Stimulated activated CD8-positive, alpha-beta memory T cell treated with anti-CD3 and anti-CD28 coated beads, Interleukin-4, amount 100 ng/mL, for 1 hour (primary cell): Measurements from ENCODE around the gene GATA3.

ENCODE experiments used
- DNase-seq, 2 donors: peaks; one replicate each; pipeline ENCODE4 v3.0.0-alpha.2; 2020; ENCODE audit warnings: low read depth in 2 of 2, low spot score in 1 of 2

The GATA3 gene

DNA sequence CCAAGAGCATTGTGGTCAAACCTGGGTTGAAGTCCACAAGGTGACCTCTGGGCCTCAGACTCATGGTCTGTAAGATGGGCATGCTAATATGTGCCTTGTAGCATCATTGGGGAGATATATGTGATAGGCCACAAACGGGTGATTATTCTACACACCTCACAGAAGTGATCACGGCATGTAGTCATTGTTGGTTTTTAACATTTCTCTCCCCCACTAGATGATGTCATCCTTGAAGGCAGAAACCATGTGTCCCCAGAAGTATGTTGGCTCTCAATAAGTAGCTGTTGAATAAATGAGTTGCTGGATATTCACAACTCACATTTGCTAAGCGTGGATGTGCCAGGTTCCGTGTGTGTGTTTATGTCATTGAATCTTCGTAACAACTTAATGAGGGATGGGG is 42.4 kb downstream of the GATA3 start:
- no peak for DNase-seq

DNA sequence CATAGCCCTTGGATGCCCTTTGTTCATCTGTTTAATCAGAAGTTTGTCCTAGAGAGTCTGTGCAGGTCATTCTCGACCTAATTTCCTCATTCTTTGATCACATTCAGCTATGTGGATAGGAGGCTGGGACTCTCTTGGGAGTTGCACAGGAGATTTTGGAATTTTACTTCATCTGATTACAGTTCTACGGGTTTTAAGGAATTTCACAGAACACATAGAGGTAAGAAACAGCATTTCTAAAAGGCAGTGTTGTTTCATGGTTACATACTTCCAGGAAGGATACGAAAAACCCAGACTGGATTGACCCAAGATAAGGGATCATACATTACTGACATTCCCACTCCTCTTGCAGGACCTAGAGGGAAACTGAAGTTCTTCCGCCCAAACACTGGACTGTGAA is 45.9 kb downstream of the GATA3 start:
- DNase-seq, result no peak

DNA sequence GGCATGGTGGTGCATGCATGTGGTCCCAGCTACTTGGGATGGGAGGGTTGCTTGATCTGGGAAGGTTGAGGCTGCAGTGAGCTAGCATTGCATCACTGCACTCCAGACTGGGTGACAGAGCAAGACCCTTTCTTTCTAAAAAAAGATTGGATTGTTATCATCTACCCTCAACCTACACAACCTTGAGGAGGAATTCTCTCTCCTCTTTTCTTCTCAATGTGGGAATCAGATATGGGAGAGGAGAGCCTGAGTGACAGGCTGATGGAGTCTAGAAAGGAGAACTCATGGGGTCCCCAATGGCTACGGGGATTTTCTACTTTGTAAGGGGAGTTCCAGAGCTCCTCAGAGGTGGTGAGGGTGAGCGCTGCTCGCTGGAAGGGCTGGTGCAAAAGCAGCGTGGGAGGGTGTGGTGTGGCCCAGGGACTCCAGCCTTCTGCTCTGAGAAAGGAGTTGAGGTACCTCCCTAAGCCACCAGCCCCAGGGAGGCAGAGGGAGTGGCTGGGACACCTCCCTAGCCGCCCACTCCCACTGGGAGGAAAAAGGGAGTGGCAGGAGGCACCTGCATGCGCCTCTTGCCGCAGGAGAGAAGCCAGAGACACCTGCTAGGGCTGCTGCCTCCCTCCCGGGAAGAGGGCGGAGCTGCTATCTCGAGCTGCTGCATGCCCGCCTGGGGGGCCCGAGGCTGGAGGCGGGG is 48.4 kb downstream of the GATA3 start:
- DNase-seq, result no peak

DNA sequence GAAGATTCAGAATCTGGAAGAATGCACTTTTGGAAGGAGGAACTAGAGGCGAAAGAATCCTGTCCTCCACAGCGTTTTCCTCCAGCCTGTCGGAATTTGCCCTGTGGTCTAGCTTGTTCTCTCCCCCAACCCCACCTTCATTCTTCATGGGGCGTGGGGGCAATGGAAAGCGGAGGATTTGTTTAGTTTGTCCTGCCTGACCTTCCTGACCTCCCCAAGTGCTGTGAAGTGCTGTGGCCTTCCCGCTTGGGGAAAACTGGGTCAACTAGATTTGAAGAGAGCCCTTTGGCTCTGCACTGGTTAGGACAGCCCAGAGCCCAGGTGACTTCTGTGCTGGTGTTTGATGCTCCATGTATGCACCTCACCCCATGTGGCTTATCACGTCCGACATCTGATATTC is 49.1 kb downstream of the GATA3 start:
- DNase-seq, result no peak

DNA sequence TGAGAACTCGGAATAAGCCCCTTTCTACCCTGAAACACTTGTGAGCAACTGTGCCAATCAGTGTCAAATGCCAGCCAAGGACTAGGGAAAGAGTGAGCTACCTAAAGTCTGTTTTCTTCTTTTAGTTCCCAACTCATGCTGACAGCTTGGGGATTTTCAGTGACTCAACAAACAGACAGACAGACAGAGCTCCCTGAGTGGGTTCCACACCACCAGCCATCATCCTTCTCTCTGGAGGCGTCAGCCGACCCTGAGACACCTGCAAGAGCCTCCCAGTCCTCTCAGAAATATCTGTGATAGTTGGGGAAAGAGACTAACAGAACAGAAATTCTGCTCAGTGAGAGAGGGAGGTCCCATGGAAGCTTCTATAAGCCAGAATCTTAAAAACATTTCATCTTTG is 49.5 kb downstream of the GATA3 start:
- DNase-seq, result no peak

DNA sequence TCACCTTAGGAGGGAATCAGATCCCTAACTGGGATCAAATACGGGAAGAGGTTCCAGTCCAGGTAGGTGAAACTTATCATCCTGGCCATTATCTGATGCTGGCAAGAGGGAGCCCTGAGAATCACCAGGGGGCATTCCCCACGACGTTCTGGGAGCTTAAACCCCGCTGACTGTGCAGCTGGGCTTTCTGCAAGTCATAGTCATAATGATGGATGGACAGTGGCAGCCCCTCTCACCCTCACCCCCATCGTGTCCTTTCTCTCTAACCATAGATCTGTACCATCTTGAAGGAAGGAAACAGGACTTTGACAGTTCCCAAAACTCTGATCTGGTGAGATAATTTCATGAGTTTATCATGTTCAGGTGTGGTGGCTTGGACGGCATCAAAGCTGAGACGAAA is 50.2 kb downstream of the GATA3 start:
- DNase-seq, result no peak

DNA sequence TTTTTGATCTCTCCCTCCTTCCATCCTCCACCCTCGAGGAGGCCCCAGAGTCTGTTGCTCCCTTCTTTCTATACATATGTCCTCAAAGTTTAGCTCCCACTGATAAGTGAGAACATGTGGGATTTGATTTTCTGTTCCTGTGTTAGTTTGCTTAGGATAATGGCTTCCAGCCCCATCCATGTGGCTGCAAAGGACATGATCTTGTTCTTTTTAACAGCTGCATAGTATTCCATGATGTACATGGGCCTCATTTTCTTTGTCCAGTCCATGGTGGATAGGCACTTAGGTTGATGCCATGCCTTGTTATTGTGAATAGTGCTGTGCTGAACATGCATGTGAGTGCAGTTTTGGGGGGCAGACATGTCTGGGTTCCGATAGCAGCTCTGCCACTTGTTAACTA is 51.4 kb downstream of the GATA3 start:
- no peak for DNase-seq

DNA sequence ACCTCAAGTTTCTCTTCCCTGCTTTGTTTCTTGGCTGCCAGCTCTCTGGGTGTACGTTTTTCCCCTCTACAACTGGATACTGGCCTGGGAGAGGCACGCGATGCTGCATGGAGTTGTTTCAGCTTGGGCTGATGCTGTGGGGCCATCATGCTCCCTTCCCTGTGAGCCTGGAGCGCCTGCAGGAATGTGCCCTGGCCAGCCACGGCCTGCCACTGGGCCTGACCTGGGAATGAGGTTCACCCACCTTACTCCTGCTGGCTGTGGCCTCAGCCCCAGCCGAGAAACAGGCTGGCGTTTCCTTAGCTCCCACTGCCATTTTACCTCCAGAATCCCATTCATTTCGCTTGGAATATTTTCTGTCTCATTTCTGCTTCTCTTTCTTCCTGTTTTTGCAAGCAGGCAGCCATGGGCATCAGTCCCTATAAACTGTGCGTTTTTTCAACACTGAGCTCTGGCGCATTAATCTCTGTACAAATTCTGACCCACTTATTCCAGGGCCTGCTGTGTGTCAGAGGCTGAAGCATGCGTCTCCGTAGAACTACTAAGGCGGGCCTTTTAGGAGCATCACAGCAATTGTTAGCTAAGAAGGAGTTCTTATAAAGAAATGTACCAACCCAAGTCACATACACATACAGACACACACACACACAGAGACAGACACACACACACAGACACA is 57.9 kb downstream of the GATA3 start:
- no peak for DNase-seq

DNA sequence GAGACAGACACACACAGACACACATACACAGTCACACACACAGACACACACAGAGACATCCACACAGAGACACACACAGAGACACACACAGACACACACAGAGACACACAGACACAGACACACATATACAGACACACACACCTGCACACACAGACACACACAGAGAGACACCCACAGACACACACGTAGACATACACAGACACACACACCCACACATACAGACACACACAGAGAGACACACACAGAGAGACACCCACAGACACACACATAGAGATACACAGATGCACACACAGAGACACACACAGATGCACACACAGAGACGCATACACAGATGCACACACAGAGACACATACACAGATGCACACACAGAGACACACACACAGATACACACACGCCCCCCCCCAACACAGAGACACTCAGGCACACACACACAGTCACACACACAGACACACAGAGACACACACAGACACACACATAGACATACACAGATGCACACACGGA is 58.5 kb downstream of the GATA3 start:
- DNase-seq, result no peak

DNA sequence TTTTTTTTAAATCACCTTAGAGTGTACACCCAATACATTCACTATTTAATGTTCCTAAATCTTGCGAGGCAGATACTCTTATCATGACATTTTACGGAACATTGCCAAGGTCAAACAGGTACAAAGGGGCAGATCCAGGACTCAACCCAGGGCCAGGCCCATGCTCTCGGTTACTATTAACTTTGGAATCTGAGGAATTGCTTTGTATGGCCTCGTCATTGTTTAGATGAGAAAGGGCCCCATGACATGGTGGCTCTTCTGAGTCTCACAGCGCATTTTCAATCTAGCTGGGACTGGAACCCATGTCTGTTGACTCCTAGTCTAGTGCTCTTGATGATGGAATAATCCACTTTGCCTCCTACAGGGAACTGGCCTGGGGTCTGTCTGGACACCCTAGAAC is 59.1 kb downstream of the GATA3 start:
- DNase-seq, result no peak

DNA sequence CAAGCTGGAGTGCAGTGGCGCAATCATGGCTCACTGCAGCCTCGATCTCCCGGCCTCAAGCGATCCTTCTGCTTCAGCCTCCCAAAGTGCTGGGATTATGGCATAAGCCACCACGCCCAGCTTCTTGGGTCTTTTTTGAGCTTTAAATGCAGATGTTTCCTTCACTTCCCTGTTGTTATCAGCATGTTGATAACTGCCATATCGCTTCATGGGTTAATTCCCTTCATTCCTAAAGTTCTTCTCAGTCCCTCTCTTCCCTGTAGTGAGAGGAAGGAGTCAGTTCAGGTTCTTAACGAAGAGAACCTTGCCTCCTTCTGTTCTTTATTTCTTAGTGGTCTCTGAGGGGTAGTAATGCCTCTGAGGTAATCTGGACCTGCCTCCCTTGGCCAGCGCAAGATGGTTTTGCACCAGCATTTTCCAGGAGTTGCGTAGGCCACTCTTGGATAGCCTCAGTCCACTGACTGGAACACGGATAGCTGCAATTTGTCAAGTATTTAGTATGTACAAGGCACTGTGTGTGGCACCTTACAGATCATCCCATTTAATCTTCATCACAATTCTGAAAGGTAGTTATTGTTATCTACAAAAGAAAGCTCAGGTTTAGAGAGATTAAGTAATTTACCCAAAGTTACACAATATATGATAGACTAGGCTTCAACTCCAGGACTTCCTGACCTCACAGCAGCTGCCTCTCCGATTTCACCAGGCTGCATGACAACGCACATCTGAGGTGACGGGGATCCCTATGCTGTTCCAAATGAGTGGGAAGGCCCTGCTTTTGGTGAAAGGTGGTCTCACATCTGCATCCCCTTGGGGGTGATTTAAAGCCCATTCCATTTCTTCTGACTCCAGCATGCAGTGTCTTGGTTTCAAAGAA is 60.5 kb downstream of the GATA3 start:
- no peak for DNase-seq

DNA sequence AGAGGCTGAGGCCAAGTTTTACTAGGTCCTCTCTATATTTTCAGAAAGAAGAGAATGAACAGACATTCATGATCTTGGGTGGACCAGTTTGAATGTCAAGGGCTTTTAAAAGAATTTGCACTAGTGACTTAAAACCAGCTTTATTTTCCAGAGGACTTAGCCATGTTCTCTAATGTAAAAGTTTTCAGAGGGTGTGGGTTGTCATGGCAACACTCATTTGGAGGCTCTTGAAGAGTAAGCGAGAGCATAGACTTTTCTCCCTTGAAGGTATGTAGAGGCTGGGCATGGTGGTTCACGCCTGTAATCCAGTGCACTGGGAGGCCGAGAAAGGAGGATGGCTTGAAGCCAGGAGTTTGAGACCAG is 61.1 kb downstream of the GATA3 start:
- DNase-seq, result no peak

DNA sequence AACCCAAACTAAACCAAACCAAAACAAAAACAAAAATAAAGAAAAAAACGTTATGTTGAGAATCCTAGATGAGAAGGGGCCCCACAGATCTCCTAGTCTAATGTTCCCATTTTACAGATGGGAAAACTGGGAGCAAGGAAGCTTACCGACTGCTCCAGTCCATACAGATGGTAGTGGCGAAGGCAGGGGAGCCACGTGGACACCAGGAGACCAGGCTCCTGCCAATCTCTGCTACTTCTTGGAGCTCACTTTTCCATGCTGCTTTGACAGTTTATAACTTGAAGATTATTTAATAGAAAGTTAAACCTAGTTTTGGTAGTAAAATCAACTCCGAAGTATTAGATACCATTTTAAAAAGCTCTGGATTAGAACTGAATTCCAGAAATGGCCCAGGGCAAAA is 62.0 kb downstream of the GATA3 start:
- no peak for DNase-seq

DNA sequence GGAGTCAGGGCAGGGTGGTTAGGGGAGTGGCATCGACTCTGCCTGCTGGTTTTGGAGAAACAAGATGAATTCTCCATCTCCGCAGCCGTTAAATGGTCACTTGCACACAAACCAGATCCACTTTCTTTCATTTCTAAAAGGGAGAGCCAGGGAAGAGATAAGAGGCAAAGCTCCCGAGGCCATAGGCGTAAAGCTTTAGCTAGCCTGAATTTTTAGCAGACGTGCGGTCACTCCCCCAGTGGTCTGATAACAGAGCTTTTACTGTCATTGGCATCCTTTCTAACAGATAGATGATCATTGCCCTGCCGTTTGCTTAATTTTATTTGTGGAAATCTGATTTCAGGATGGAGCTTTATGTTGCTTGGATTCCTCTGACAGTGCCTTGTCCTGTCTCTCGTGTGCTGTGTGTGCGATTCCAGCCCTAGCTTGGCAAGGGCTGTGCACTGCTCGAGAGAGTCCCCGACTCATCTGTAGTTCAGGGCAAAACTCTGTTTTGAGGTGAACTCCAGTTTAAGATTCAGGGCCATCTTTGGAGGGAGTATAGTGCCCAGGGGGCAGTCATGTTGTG is 62.5 kb downstream of the GATA3 start:
- DNase-seq, result no peak

DNA sequence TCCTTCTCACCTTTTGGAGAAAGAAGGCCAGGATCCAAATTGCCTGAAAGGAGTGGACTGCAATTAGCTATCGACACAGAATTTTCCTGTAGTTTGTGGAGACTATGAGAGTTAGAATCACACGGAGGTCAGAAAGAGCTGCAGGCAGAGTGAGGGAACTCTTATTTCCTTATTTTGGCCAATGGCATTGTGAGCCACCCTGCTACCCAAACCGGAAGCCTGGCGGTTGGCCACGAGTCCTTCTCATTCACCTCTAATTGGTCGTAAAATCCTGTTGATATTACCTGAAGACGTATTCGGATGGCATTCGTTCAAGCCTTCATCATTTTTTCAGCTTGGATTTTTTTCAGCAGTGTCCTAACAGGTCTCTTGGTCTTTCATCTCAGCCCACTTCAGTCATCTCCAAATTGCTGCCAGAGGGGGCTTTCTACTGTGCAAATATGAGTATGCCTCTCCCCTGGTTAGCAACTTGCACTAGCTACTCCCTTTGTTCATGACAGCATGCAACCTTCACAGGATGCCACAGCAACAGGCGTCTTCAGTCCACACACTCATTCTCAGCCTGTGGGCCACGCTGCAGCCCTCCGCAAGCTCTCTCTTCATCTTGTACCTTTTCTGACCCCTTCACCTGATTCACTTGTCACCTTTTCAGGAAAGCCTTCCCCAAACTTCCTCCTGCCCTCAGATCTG is 66.9 kb downstream of the GATA3 start:
- no peak for DNase-seq

DNA sequence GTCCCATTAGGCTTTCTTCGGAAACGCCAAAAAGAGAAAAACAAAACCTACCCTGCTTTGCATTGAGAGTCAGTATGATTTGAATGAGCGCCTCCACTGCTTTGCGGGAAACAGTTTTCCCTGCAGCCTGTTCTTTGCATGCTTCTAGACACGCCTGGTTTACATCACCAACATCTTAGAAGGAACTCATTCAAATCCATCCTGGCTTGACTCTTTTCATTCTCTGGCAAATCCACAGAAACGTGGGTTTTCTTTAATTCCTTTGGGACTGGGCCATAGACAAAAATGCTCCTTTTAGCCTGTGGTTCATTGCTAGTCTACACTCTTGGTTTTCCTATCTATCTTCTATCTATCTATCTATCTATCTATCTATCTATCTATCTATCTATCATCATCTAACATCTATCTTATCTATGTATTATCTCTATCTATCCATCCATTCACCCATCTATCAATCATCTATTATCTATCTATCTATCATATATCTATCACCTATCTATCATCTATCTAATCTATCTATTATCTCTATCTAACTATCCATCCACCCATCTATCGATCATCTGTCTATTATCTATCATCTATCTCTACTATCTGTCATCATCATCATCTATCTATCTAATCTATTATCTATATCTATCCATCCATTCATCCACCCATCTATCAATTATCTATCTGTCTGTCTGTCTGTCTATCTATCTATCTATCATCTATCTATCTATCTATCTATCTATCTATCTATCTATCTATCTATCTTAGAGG is 68.3 kb downstream of the GATA3 start:
- no peak for DNase-seq

DNA sequence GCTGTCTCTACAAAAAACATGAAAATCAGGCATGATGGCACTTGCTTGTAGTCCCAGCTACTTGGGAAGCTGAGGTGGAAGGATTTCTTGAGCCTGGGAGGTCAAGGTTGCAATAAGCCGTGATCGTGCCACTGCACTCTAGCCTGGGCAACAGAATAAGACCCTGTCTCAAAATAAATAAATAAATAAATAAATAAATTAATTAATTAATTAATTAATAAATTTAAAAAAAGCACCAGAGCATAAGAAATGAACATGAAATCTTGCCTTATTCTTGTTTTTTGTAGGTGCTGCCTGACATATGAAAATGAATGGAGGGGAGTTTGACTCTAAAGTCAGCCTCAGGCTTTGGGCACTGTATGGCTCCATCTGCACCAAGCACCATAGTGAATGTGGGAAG is 69.9 kb downstream of the GATA3 start:
- DNase-seq, result no peak
